ENCODE measurements around the gene MT1A.
A peak's percentile ranks its signal among the peaks of the same experiment; 100 is the strongest.

- TF ChIP-seq CTCF (IDR thresholded peaks at IDR 0.05), result peak in 2 of 6 experiments; percentile 1 to 16
- peak; percentile 93 to 98 for TF ChIP-seq POLR2A (IDR thresholded peaks at IDR 0.05)
These were observed 13.1 kb upstream of the MT1A start, which contains the start of gene MT1E for GRCh38 chr16:56625140-56625942.

Measured in thyroid gland (tissue), 4 donors.